B cell (primary cell): ENCODE data around the gene ING5. TPM values are rescaled to one million over a fixed set of nuclear protein-coding genes. Genes with fewer than 3 reads are reported as not detected.

Source experiments
- ATAC-seq: fragments of 200-7000 bp; cut with Tn5 transposase; one replicate; pipeline ENCODE4 v1.10.0; 2021; ENCODE audit warnings: low read depth, mild to moderate bottlenecking, moderate number of reproducible peaks, moderate library complexity
- CTCF ChIA-PET: fragments of 350-600 bp; sonication (Branson Sonifier 250); formaldehyde crosslinking; loops from one replicate; lab custom pipeline; 2021; ENCODE audit warnings: antibody characterized with exemption, inconsistent platforms; lab: Charles Lee
- POLR2A ChIA-PET: fragments of 350-600 bp; sonication (Branson Sonifier 250); formaldehyde crosslinking; loops from one replicate; lab custom pipeline; 2021; ENCODE audit warnings: antibody characterized with exemption; lab: Charles Lee
- DNase-seq: peaks from one replicate; pipeline ENCODE4 v3.0.0; 2013
- H2AFZ ChIP-seq: 2 replicates; pipeline ENCODE4 v1.6.1; 2012; ENCODE audit warnings: mild to moderate bottlenecking, low read depth, low read length; ENCODE audit not compliant: insufficient read depth, poor library complexity, severe bottlenecking
- H3K27ac ChIP-seq, 2 donors: 1 replicate in 1 of 2; 2 replicates in 1 of 2; pipeline ENCODE4 v1.5.1; 2012 to 2013; ENCODE audit warnings: low read length in 2 of 2, mild to moderate bottlenecking in 2 of 2, moderate library complexity in 1 of 2
- H3K27me3 ChIP-seq, 4 experiments: fragments of 200-600 bp in 1 of 4; sonication (generic) in 1 of 4; replicated peaks in 1 of 4; 1 replicate in 2 of 4; 2 replicates in 2 of 4; pipeline versions ENCODE4 v1.6.1 to v1.7.0; 2013 to 2016; ENCODE audit warnings: low read length in 3 of 4, mild to moderate bottlenecking in 2 of 4, mixed read lengths in 1 of 4, moderate library complexity in 1 of 4; ENCODE audit not compliant: insufficient read depth in 4 of 4, control insufficient read depth in 3 of 4; ENCODE audit errors: control extremely low read depth in 1 of 4
- H3K36me3 ChIP-seq, 2 experiments: replicated peaks in 1 of 2; 1 replicate in 1 of 2; 2 replicates in 1 of 2; pipeline versions ENCODE4 v1.6.1 to v1.7.1; 2013; ENCODE audit warnings: low read length in 1 of 2; ENCODE audit not compliant: insufficient read depth in 2 of 2, control insufficient read depth in 1 of 2; ENCODE audit errors: control extremely low read depth in 1 of 2, extremely low read depth in 1 of 2
- H3K4me1 ChIP-seq, 2 donors: fragments of 200-600 bp in 1 of 2; sonication (generic) in 1 of 2; 1 replicate in 1 of 2; 2 replicates in 1 of 2; pipeline versions ENCODE4 v1.5.1 to v1.6.1; 2013 to 2017; ENCODE audit warnings: low read length in 2 of 2; ENCODE audit not compliant: control insufficient read depth in 2 of 2, insufficient read depth in 2 of 2
- H3K4me2 ChIP-seq: replicated peaks from 2 replicates; pipeline ENCODE3; 2012; ENCODE audit warnings: mild to moderate bottlenecking, low read depth, low read length; ENCODE audit not compliant: poor library complexity, severe bottlenecking
- H3K4me3 ChIP-seq, 5 experiments: fragments of 200-600 bp in 1 of 5; sonication (generic) in 1 of 5; 1 replicate in 3 of 5; 2 replicates in 2 of 5; pipeline versions ENCODE4 v1.5.1 to v1.7.0; 2011 to 2016; ENCODE audit warnings: low read length in 4 of 5, mild to moderate bottlenecking in 4 of 5, low read depth in 2 of 5, control low read depth in 1 of 5, moderate library complexity in 1 of 5; ENCODE audit not compliant: insufficient read depth in 1 of 5; ENCODE audit errors: control extremely low read depth in 1 of 5, extremely low read depth in 1 of 5
- H3K79me2 ChIP-seq: fragments of 200-600 bp; sonication (generic); one replicate; pipeline ENCODE4 v1.6.0; 2016; ENCODE audit warnings: low read length; ENCODE audit not compliant: control insufficient read depth, insufficient read depth
- H3K9ac ChIP-seq: fragments of 200-600 bp; sonication (generic); 2 replicates; pipeline ENCODE4 v1.6.1; 2017; ENCODE audit warnings: mild to moderate bottlenecking, low read length, moderate library complexity
- H3K9me3 ChIP-seq, 3 donors: one replicate each; pipeline versions ENCODE4 v1.6.1 to v1.7.1; 2013; ENCODE audit warnings: low read length in 2 of 3; ENCODE audit not compliant: control insufficient read depth in 2 of 3, insufficient read depth in 1 of 3; ENCODE audit errors: control extremely low read depth in 1 of 3
- H4K20me1 ChIP-seq: 2 replicates; pipeline ENCODE4 v1.6.0; 2012; ENCODE audit warnings: mild to moderate bottlenecking, low read length; ENCODE audit not compliant: insufficient read depth, control insufficient read depth, poor library complexity, severe bottlenecking
- H3K27ac Mint-ChIP-seq: one replicate; pipeline ENCODE4 v1.8.0; 2021; ENCODE audit warnings: mixed read lengths
- H3K27me3 Mint-ChIP-seq: one replicate; pipeline ENCODE4 v1.8.0; 2021; ENCODE audit warnings: mixed read lengths
- H3K4me1 Mint-ChIP-seq: one replicate; pipeline ENCODE4 v1.8.0; 2021; ENCODE audit warnings: mixed read lengths
- H3K4me3 Mint-ChIP-seq: one replicate; pipeline ENCODE4 v1.8.0; 2021; ENCODE audit warnings: mixed read lengths
- H3K9me3 Mint-ChIP-seq: one replicate; pipeline ENCODE4 v1.8.0; 2022; ENCODE audit warnings: mixed read lengths; ENCODE audit not compliant: insufficient read depth
- CTCF ChIP-seq: fragments of 200-600 bp; IDR thresholded peaks from one replicate; pipeline ENCODE4 v1.8.0; 2022; ENCODE audit warnings: antibody characterized with exemption, mild to moderate bottlenecking
- EZH2 ChIP-seq: IDR thresholded peaks from 2 replicates; pipeline ENCODE4 v1.6.1; 2012; ENCODE audit warnings: borderline replicate concordance, low read depth, mild to moderate bottlenecking, moderate library complexity, low read length; ENCODE audit not compliant: insufficient read depth, poor library complexity, severe bottlenecking
- WGBS: methylation state at CpG from one replicate; pipeline ENCODE4 v1.1.5; 2013; ENCODE audit warnings: missing lambda C conversion rate; ENCODE audit not compliant: insufficient coverage; 5-methylcytosine and 5-hydroxymethylcytosine counted together
- intact Hi-C: fragments of 100-400 bp; cut with micrococcal nuclease; formaldehyde crosslinking; loops from one replicate; pipeline ENCODE4 v1.10.0; 2022
- polyA plus RNA-seq: library from polyadenylated mRNA; depleted of rRNA; stranded (reverse); fragments of >200 nt; gene quantifications from 2 replicates; pipeline ENCODE4 v1.2.3, GENCODE V29; 2012
- total RNA-seq, 2 donors: library from RNA; stranded (reverse); fragments of 120-200 nt in 1 of 2; gene quantifications; 1 replicate in 1 of 2; 2 replicates in 1 of 2; pipeline versions ENCODE4 v1.2.3 to v1.2.4, GENCODE V29; 2013 to 2022

ING5 gene
- total and polyA plus RNA-seq, 2 donors (not counting 1 experiment from before 2014, with no cell fraction given) = 70.7 to 82.9 TPM

GRCh38 chr2:241701149-241701398, 765 bp upstream of the ING5 start:
- Histone ChIP-seq H3K79me2 (peaks cover 32% of the 10 kb centered on the region), H3K4me1 (peaks cover 14 to 21% of the 10 kb centered on the region in 2 donors), H3K4me2 (peak overlapping the region; percentile 99), H3K27me3 (no peaks in the 10 kb centered on the region), H3K9me3 (peaks cover 0 to 7% (median 0%) of the 10 kb centered on the region in 3 donors), H3K4me3 (peak overlapping the region in 4 of 5 experiments; percentile 69 to 78 (median 76)), H3K9ac (peak overlapping the region; percentile 84), H3K36me3 (peaks cover 0 to 6% of the 10 kb centered on the region in 2 experiments), H2AFZ (peak overlapping the region; percentile 73), H4K20me1 (peaks cover 18% of the 10 kb centered on the region), H3K27ac (peak overlapping the region; percentile 24 to 89)
- CTCF ChIA-PET = interaction anchor here (1.1 to 3.6 kb wide), 3 partner anchors 13 to 33 kb away, joined by 3 to 19 read pairs (median 10); partner anchors contain the start of genes D2HGDH and DTYMK
- Mint-ChIP-seq H3K9me3 (no peaks in the 10 kb centered on the region), H3K27me3 (no peaks in the 10 kb centered on the region), H3K27ac (peak overlapping the region; percentile 96), H3K4me3 (peak overlapping the region; percentile 94), H3K4me1 (peaks cover 20% of the 10 kb centered on the region)
- POLR2A ChIA-PET = interaction anchor here (2.0 to 3.5 kb wide), 4 partner anchors 14 to 180 kb away, joined by 12 to 30 read pairs (median 16); partner anchors contain the start of genes ATG4B, D2HGDH, DTYMK and THAP4
- peak; percentile 66 for TF ChIP-seq CTCF
- no peak for TF ChIP-seq EZH2
- DNase-seq (no peak), ATAC-seq (no peak)
- 0% methylated on average over 17 of the region's 17 CpGs for WGBS
- intact Hi-C loops = loop anchor here (1.0 to 5.0 kb wide), 4 partner anchors 15 to 869 kb away; partner anchors contain the start of genes ATG4B, DTYMK and THAP4
